HCT116 (cell line): ENCODE measurements around the gene KIAA1549. TPM values are rescaled to one million over a fixed set of nuclear protein-coding genes. Genes with fewer than 3 reads are reported as not detected.

Experiments
- ATAC-seq: fragments of 200-7000 bp; cut with Tn5 transposase; 2 replicates; pipeline ENCODE4 v1.9.1; 2020; ENCODE audit warnings: mild to moderate bottlenecking, moderate library complexity
- BruUV-seq: library from RNA; stranded (reverse); fragments of 400-500 nt; replicated peaks from 2 replicates; lab custom pipeline; 2021; lab: Mats Ljungman, UMichigan
- CTCF ChIA-PET: fragments of 300-600 bp; sonication (Branson Sonifier 250); formaldehyde crosslinking; loops from one replicate; lab custom pipeline; 2021; ENCODE audit warnings: antibody characterized with exemption; lab: Charles Lee
- POLR2A ChIA-PET: fragments of 300-600, 350-600 bp; sonication (Branson Sonifier 250); formaldehyde crosslinking; loops from one replicate; lab custom pipeline; 2021; ENCODE audit warnings: antibody characterized with exemption; lab: Charles Lee
- RAD21 ChIA-PET, 2 experiments: fragments of 300-600 bp; sonication (Branson Sonifier 250); formaldehyde crosslinking; loops; one replicate each; lab custom pipeline; 2023; ENCODE audit warnings: low total read pairs in 2 of 2; ENCODE audit not compliant: uncharacterized antibody in 2 of 2, unreplicated experiment in 2 of 2, low non-redundant PET in 1 of 2; lab: Charles Lee
- DNase-seq: peaks from one replicate; pipeline ENCODE4 v3.0.0-alpha.2; 2010; ENCODE audit warnings: low read depth, low spot score
- H2AFZ ChIP-seq: fragments of 200-600 bp; shearing (Covaris generic), sonication (generic); 2 replicates; pipeline ENCODE4 v1.6.1; 2017; ENCODE audit warnings: low read depth, mixed run types, mixed read lengths, antibody characterized with exemption, low read length; ENCODE audit not compliant: poor library complexity, severe bottlenecking
- H3K27ac ChIP-seq: 2 replicates; pipeline ENCODE4 v1.5.1; 2012; ENCODE audit warnings: low read depth, low read length
- H3K27me3 ChIP-seq: fragments of 200-600 bp; sonication (generic); 2 replicates; pipeline ENCODE4 v1.6.1; 2016; ENCODE audit warnings: mixed run types, low read length, mixed read lengths; ENCODE audit not compliant: insufficient read depth
- H3K36me3 ChIP-seq, 2 experiments: fragments of 200-500 bp in 1 of 2; fragments of 200-600 bp in 1 of 2; sonication (Bioruptor generic) in 1 of 2; sonication (generic) in 1 of 2; 2 replicates each; pipeline versions ENCODE4 v1.5.1 to v1.6.1; 2014 to 2016; ENCODE audit warnings: low read length in 2 of 2, inconsistent platforms in 1 of 2, mixed read lengths in 1 of 2, mixed run types in 1 of 2; ENCODE audit not compliant: insufficient read depth in 2 of 2, control insufficient read depth in 1 of 2
- H3K4me1 ChIP-seq, 2 experiments: fragments of 200-600 bp in 1 of 2; sonication (generic) in 1 of 2; 2 replicates each; pipeline versions ENCODE4 v1.5.1 to v1.6.1; 2012 to 2017; ENCODE audit warnings: low read length in 2 of 2, inconsistent platforms in 1 of 2, mild to moderate bottlenecking in 1 of 2, mixed read lengths in 1 of 2, mixed run types in 1 of 2, moderate library complexity in 1 of 2; ENCODE audit not compliant: insufficient read depth in 2 of 2, control insufficient read depth in 1 of 2
- H3K4me2 ChIP-seq: fragments of 200-600 bp; sonication (generic); 2 replicates; pipeline ENCODE4 v1.6.1; 2017; ENCODE audit warnings: mixed run types, low read length, mixed read lengths
- H3K4me3 ChIP-seq, 2 experiments: fragments of 200-600 bp in 1 of 2; sonication (generic) in 1 of 2; replicated peaks in 1 of 2; 2 replicates each; pipeline ENCODE4 v1.5.1; 2011 to 2016; ENCODE audit warnings: low read length in 2 of 2, control low read depth in 1 of 2, low read depth in 1 of 2, mild to moderate bottlenecking in 1 of 2, mixed read lengths in 1 of 2, mixed run types in 1 of 2
- H3K79me2 ChIP-seq: fragments of 200-600 bp; sonication (generic); 2 replicates; pipeline ENCODE4 v1.6.1; 2017; ENCODE audit warnings: mild to moderate bottlenecking, mixed run types, low read length, moderate library complexity, mixed read lengths; ENCODE audit not compliant: insufficient read depth
- H3K9ac ChIP-seq: fragments of 200-600 bp; sonication (generic); 2 replicates; pipeline ENCODE4 v1.6.1; 2016; ENCODE audit warnings: low read length, mixed read lengths
- H3K9me2 ChIP-seq: fragments of 200-600 bp; sonication (generic), shearing (Covaris generic); 2 replicates; pipeline ENCODE4 v1.6.1; 2017; ENCODE audit warnings: mixed run types, mild to moderate bottlenecking, moderate library complexity; ENCODE audit not compliant: insufficient read depth
- H3K9me3 ChIP-seq, 2 experiments: fragments of 200-500 bp in 1 of 2; fragments of 200-600 bp in 1 of 2; sonication (Bioruptor generic) in 1 of 2; sonication (generic) in 1 of 2; 2 replicates each; pipeline ENCODE4 v1.6.1; 2014 to 2017; ENCODE audit warnings: low read length in 2 of 2, mixed read lengths in 2 of 2, inconsistent platforms in 1 of 2, low read depth in 1 of 2, mild to moderate bottlenecking in 1 of 2, mixed run types in 1 of 2, moderate library complexity in 1 of 2; ENCODE audit not compliant: control insufficient read depth in 1 of 2, insufficient read depth in 1 of 2
- H4K20me1 ChIP-seq: fragments of 200-600 bp; sonication (generic), shearing (Covaris generic); 2 replicates; pipeline ENCODE4 v1.6.1; 2017; ENCODE audit warnings: mixed run types, mild to moderate bottlenecking, moderate library complexity; ENCODE audit not compliant: insufficient read depth
- EGR1 ChIP-seq: IDR thresholded peaks from 2 replicates; pipeline ENCODE4 v1.6.1; 2012; ENCODE audit warnings: low read depth
- EZH2 ChIP-seq: fragments of 200-600 bp; sonication (generic); IDR thresholded peaks from 2 replicates; pipeline ENCODE4 v1.6.1; 2017; ENCODE audit warnings: antibody characterized with exemption, mixed run types
- EZH2phosphoT487 ChIP-seq: fragments of 200-600 bp; IDR thresholded peaks from 2 replicates; pipeline ENCODE4 v1.6.1; 2018; ENCODE audit warnings: antibody characterized with exemption, borderline replicate concordance
- JUND ChIP-seq: IDR thresholded peaks from 2 replicates; pipeline ENCODE4 v1.6.1; 2012
- SRF ChIP-seq: IDR thresholded peaks from 2 replicates; pipeline ENCODE4 v1.6.1; 2012; ENCODE audit warnings: low read depth
- TCF7L2 ChIP-seq: IDR thresholded peaks from 2 replicates; pipeline ENCODE4 v1.7.0; 2011; ENCODE audit warnings: borderline replicate concordance, inconsistent platforms; ENCODE audit not compliant: insufficient read depth, insufficient read length; ENCODE audit errors: extremely low read depth
- intact Hi-C: fragments of 100-400 bp; cut with micrococcal nuclease; formaldehyde crosslinking; loops from 2 replicates; pipeline ENCODE4 v1.10.0; 2022
- total RNA-seq: library from RNA; stranded (reverse); gene quantifications from one replicate; pipeline ENCODE4 v1.2.1, GENCODE V29; 2021; ENCODE audit not compliant: unreplicated experiment
- TF ChIP-seq, protein P1 (sequence below): IDR thresholded peaks from 2 replicates; pipeline ENCODE4 v1.6.1; 2012
- TF ChIP-seq, protein P2 (sequence below): IDR thresholded peaks from 2 replicates; pipeline ENCODE4 v1.6.1; 2012; ENCODE audit warnings: low read depth
- TF ChIP-seq, protein P3 (sequence below): IDR thresholded peaks from 2 replicates; pipeline ENCODE4 v1.6.1; 2011; ENCODE audit warnings: mild to moderate bottlenecking, low read length, moderate library complexity; ENCODE audit not compliant: insufficient replicate concordance; ENCODE audit errors: extremely low read depth
- TF ChIP-seq, protein P4 (sequence below): IDR thresholded peaks from 2 replicates; pipeline ENCODE4 v1.6.1; 2012

The KIAA1549 gene
- total RNA-seq, 1 experiment from 2014 or later, result 3.9 TPM

DNA sequence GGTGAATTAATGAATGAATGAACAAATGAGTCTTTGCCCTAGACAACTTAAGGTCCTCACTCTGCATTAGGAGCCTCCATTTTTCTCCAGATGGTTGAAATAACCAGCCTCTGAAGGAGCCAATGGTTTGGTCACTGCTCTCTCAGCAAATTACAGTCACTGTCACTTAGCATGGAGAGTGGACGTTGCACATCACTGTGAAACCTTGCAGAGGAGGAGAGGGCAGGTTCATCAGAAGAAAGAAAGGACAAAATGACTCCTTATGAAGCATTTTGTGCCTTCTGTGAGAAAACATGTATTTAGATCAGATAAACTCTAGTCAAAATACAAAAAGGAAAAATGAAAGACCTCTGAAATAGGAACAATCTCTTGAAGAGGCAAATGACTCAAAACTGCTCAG, 176.6 kb downstream of the KIAA1549 start:
- CTCF ChIA-PET, result no interaction called here
- POLR2A ChIA-PET, result no interaction called here

DNA sequence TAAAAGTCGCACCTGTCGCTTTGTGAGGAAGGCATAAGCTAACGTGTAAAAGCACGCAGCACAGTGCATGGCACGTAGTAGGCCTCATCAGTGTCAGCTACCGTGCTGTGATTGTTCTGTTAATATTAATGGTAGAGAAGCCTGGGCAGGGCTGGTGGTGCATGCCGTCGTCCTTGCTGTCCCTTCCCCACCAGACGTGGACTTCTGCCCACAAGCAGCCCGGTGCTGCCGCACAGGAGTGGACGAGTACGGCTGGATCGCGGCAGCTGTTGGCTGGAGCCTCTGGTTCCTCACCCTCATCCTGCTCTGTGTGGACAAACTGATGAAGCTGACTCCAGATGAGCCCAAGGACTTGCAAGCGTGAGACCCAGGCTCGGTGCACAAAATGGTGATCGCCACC, 178.5 kb downstream of the KIAA1549 start:
- H3K27ac ChIP-seq, result no peak overlapping the region
- H4K20me1 ChIP-seq, result no peaks in the 10 kb centered on the region
- H3K9me2 ChIP-seq, result no peaks in the 10 kb centered on the region
- no peak overlapping the region for H3K4me2 ChIP-seq
- H2AFZ ChIP-seq, result no peak overlapping the region
- DNase-seq (no peak), ATAC-seq (no peak)
- ChIA-PET RAD21 (no interaction called here), POLR2A (no interaction called here), CTCF (no interaction called here)
- H3K4me3 ChIP-seq, result no peak overlapping the region
- intact Hi-C loops, result no loop called here
- TF ChIP-seq SRF (no peak), EZH2 (no peak), TCF7L2 (no peak), JUND (no peak), EZH2phosphoT487 (no peak), EGR1 (no peak)
- TF ChIP-seq, protein P1, sequence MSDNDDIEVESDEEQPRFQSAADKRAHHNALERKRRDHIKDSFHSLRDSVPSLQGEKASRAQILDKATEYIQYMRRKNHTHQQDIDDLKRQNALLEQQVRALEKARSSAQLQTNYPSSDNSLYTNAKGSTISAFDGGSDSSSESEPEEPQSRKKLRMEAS, result no peak
- TF ChIP-seq, protein P2, sequence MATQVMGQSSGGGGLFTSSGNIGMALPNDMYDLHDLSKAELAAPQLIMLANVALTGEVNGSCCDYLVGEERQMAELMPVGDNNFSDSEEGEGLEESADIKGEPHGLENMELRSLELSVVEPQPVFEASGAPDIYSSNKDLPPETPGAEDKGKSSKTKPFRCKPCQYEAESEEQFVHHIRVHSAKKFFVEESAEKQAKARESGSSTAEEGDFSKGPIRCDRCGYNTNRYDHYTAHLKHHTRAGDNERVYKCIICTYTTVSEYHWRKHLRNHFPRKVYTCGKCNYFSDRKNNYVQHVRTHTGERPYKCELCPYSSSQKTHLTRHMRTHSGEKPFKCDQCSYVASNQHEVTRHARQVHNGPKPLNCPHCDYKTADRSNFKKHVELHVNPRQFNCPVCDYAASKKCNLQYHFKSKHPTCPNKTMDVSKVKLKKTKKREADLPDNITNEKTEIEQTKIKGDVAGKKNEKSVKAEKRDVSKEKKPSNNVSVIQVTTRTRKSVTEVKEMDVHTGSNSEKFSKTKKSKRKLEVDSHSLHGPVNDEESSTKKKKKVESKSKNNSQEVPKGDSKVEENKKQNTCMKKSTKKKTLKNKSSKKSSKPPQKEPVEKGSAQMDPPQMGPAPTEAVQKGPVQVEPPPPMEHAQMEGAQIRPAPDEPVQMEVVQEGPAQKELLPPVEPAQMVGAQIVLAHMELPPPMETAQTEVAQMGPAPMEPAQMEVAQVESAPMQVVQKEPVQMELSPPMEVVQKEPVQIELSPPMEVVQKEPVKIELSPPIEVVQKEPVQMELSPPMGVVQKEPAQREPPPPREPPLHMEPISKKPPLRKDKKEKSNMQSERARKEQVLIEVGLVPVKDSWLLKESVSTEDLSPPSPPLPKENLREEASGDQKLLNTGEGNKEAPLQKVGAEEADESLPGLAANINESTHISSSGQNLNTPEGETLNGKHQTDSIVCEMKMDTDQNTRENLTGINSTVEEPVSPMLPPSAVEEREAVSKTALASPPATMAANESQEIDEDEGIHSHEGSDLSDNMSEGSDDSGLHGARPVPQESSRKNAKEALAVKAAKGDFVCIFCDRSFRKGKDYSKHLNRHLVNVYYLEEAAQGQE, result no peak
- TF ChIP-seq, protein P3, sequence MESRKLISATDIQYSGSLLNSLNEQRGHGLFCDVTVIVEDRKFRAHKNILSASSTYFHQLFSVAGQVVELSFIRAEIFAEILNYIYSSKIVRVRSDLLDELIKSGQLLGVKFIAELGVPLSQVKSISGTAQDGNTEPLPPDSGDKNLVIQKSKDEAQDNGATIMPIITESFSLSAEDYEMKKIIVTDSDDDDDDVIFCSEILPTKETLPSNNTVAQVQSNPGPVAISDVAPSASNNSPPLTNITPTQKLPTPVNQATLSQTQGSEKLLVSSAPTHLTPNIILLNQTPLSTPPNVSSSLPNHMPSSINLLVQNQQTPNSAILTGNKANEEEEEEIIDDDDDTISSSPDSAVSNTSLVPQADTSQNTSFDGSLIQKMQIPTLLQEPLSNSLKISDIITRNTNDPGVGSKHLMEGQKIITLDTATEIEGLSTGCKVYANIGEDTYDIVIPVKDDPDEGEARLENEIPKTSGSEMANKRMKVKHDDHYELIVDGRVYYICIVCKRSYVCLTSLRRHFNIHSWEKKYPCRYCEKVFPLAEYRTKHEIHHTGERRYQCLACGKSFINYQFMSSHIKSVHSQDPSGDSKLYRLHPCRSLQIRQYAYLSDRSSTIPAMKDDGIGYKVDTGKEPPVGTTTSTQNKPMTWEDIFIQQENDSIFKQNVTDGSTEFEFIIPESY, result no peak
- TF ChIP-seq, protein P4, sequence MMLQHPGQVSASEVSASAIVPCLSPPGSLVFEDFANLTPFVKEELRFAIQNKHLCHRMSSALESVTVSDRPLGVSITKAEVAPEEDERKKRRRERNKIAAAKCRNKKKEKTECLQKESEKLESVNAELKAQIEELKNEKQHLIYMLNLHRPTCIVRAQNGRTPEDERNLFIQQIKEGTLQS, result no peak
- no peaks in the 10 kb centered on the region for H3K27me3 ChIP-seq
- no peaks in the 10 kb centered on the region for H3K4me1 ChIP-seq
- H3K79me2 ChIP-seq, result no peaks in the 10 kb centered on the region
- H3K9ac ChIP-seq, result no peak overlapping the region
- H3K9me3 ChIP-seq, result no peaks in the 10 kb centered on the region
- no TSS peak for BruUV-seq
- H3K36me3 ChIP-seq, result no peaks in the 10 kb centered on the region

More for the DNA sequence above, 176.6 kb downstream of the KIAA1549 start:
- Histone ChIP-seq H3K79me2 (no peaks in the 10 kb centered on the region), H3K4me2 (no peak overlapping the region), H3K9ac (no peak overlapping the region), H3K27ac (no peak overlapping the region), H2AFZ (no peak overlapping the region), H3K9me2 (no peaks in the 10 kb centered on the region), H3K4me1 (no peaks in the 10 kb centered on the region), H3K36me3 (no peaks in the 10 kb centered on the region), H3K9me3 (no peaks in the 10 kb centered on the region), H3K4me3 (no peak overlapping the region), H4K20me1 (no peaks in the 10 kb centered on the region), H3K27me3 (no peaks in the 10 kb centered on the region)
- DNase-seq, result no peak
- ATAC-seq, result no peak
- no TSS peak for BruUV-seq
- RAD21 ChIA-PET, result no interaction called here
- intact Hi-C loops, result no loop called here
- TF ChIP-seq, protein P4, result no peak
